A549 (cell line): ENCODE measurements around the gene APBB3. TPM values are rescaled to one million over a fixed set of nuclear protein-coding genes. Genes with fewer than 3 reads are reported as not detected.

ENCODE experiments used
- ATAC-seq, 2 experiments: fragments of 200-7000 bp in 1 of 2; fragments of >200 bp in 1 of 2; cut with Nextera tagmentation in 1 of 2; cut with Tn5 transposase in 1 of 2; 3 replicates each; pipeline versions ENCODE4 v1.8.0 to v1.9.1; 2018 to 2020; ENCODE audit warnings: mild to moderate bottlenecking in 1 of 2, moderate library complexity in 1 of 2
- CTCF ChIA-PET: fragments of 300-600 bp; sonication (Branson Sonifier 250); formaldehyde crosslinking; extraction: SDS; loops from one replicate; lab custom pipeline; 2021; ENCODE audit warnings: antibody characterized with exemption, inconsistent platforms; lab: Yijun Ruan, JAX
- POLR2A ChIA-PET: fragments of 350-600 bp; formaldehyde crosslinking; extraction: SDS; loops from one replicate; lab custom pipeline; 2021; ENCODE audit warnings: antibody characterized with exemption, inconsistent platforms; lab: Yijun Ruan, JAX
- DNase-seq, 2 experiments: peaks; one replicate each; pipeline versions ENCODE4 v3.0.0 to v3.0.0-alpha.2; 2011 to 2016; ENCODE audit warnings: low read depth in 1 of 2, low spot score in 1 of 2
- FAIRE-seq: peaks from 2 replicates; lab custom pipeline; 2011; peaks lifted over from hg19 to GRCh38; lab: Jason Lieb, UNC
- H3K27ac ChIP-seq, 2 experiments: fragments of >200 bp; sonication (Bioruptor Twin); formaldehyde crosslinking; 3 replicates each; pipeline ENCODE4 v1.5.1; 2016 to 2017
- H3K4me1 ChIP-seq: fragments of >200 bp; sonication (Bioruptor Twin); formaldehyde crosslinking; 3 replicates; pipeline ENCODE4 v1.6.1; 2016
- H3K4me2 ChIP-seq: fragments of >200 bp; sonication (Bioruptor Twin); formaldehyde crosslinking; 3 replicates; pipeline ENCODE4 v1.6.1; 2016
- H3K4me3 ChIP-seq: fragments of >200 bp; sonication (Bioruptor Twin); formaldehyde crosslinking; 3 replicates; pipeline ENCODE4 v1.5.1; 2016
- H3K9me3 ChIP-seq: fragments of >200 bp; sonication (Bioruptor Twin); formaldehyde crosslinking; 3 replicates; pipeline ENCODE4 v1.6.1; 2016
- BHLHE40 ChIP-seq: IDR thresholded peaks from 2 replicates; pipeline ENCODE4 v1.6.1; 2012; ENCODE audit warnings: low read depth, low read length, inconsistent platforms
- CEBPB ChIP-seq, 2 experiments: fragments of >200 bp in 1 of 2; sonication (Bioruptor Twin) in 1 of 2; formaldehyde crosslinking in 1 of 2; IDR thresholded peaks; 2 replicates each; pipeline ENCODE4 v1.6.1; 2012 to 2016
- CHD2 ChIP-seq: fragments of 150-350 bp; IDR thresholded peaks from 2 replicates; pipeline ENCODE4 v1.6.1; 2014; ENCODE audit warnings: low read length; ENCODE audit not compliant: partially characterized antibody
- CHD4 ChIP-seq: fragments of 200-600 bp; sonication (generic); IDR thresholded peaks from 2 replicates; pipeline ENCODE4 v1.6.1; 2016; ENCODE audit warnings: antibody characterized with exemption, mild to moderate bottlenecking, borderline replicate concordance
- E2F6 ChIP-seq: IDR thresholded peaks from 2 replicates; pipeline ENCODE4 v1.6.1; 2012; ENCODE audit warnings: low read depth, borderline replicate concordance
- EHMT2 ChIP-seq: fragments of 200-600 bp; sonication (generic); IDR thresholded peaks from 2 replicates; pipeline ENCODE4 v1.6.1; 2016; ENCODE audit warnings: antibody characterized with exemption, low read depth, mild to moderate bottlenecking, moderate library complexity
- ESRRA ChIP-seq: fragments of 150-350 bp; IDR thresholded peaks from 2 replicates; pipeline ENCODE4 v1.6.1; 2014; ENCODE audit warnings: mild to moderate bottlenecking, low read length, borderline replicate concordance
- FOSL2 ChIP-seq, 2 experiments: fragments of 450-650 bp in 1 of 2; fragments of >200 bp in 1 of 2; sonication (Bioruptor Twin) in 1 of 2; formaldehyde crosslinking; IDR thresholded peaks; 2 replicates each; pipeline versions ENCODE4 v1.5.0 to v1.6.1; 2016 to 2020; ENCODE audit warnings: mild to moderate bottlenecking in 1 of 2, moderate library complexity in 1 of 2
- FOXS1 ChIP-seq: fragments of 250-450 bp; sonication (Bioruptor Pico); IDR thresholded peaks from 2 replicates; pipeline ENCODE4 v1.5.0; 2020; ENCODE audit warnings: mild to moderate bottlenecking, moderate library complexity
- HDAC2 ChIP-seq: fragments of 200-600 bp; sonication (generic); IDR thresholded peaks from 2 replicates; pipeline ENCODE4 v1.6.1; 2016
- HEYL ChIP-seq: fragments of 250-450 bp; sonication (Bioruptor Pico); IDR thresholded peaks from 2 replicates; pipeline ENCODE4 v1.8.0; 2021; ENCODE audit warnings: mild to moderate bottlenecking, moderate library complexity
- HOXB13 ChIP-seq: fragments of 250-450 bp; sonication (Bioruptor Pico); IDR thresholded peaks from 2 replicates; pipeline ENCODE4 v1.5.0; 2020; ENCODE audit warnings: low read depth, mild to moderate bottlenecking, moderate library complexity
- HOXB5 ChIP-seq: fragments of 250-450 bp; sonication (Bioruptor Pico); IDR thresholded peaks from 2 replicates; pipeline ENCODE4 v1.5.0; 2020; ENCODE audit warnings: mild to moderate bottlenecking, moderate library complexity
- JUNB ChIP-seq: fragments of >200 bp; sonication (Bioruptor Twin); formaldehyde crosslinking; IDR thresholded peaks from 2 replicates; pipeline ENCODE4 v1.6.1; 2016
- KDM1A ChIP-seq: fragments of 200-600 bp; sonication (generic); IDR thresholded peaks from 2 replicates; pipeline ENCODE4 v1.6.1; 2016; ENCODE audit warnings: low read depth, mild to moderate bottlenecking
- KDM5A ChIP-seq: fragments of 200-600 bp; sonication (generic); IDR thresholded peaks from 2 replicates; pipeline ENCODE4 v1.6.1; 2016; ENCODE audit warnings: antibody characterized with exemption, mild to moderate bottlenecking
- MAFK ChIP-seq: fragments of 450-650 bp; IDR thresholded peaks from 2 replicates; pipeline ENCODE4 v1.6.1; 2014; ENCODE audit not compliant: partially characterized antibody
- NPAS2 ChIP-seq: fragments of 250-450 bp; sonication (Bioruptor Pico); IDR thresholded peaks from 2 replicates; pipeline ENCODE4 v1.8.0; 2022; ENCODE audit warnings: mild to moderate bottlenecking, moderate library complexity, borderline replicate concordance
- PBX3 ChIP-seq: IDR thresholded peaks from 2 replicates; pipeline ENCODE4 v1.6.1; 2012
- REST ChIP-seq: fragments of 200-600 bp; sonication (generic); IDR thresholded peaks from 2 replicates; pipeline ENCODE4 v1.6.1; 2016; ENCODE audit warnings: antibody characterized with exemption, mild to moderate bottlenecking, moderate library complexity
- SREBF2 ChIP-seq: fragments of 450-650 bp; IDR thresholded peaks from 2 replicates; pipeline ENCODE4 v1.6.1; 2014; ENCODE audit warnings: mild to moderate bottlenecking, moderate library complexity
- TFCP2L1 ChIP-seq: fragments of 250-450 bp; sonication (Bioruptor Pico); IDR thresholded peaks from 2 replicates; pipeline ENCODE4 v1.5.0; 2021; ENCODE audit warnings: mild to moderate bottlenecking
- USF2 ChIP-seq: fragments of 450-650 bp; IDR thresholded peaks from 2 replicates; pipeline ENCODE4 v1.6.1; 2014; ENCODE audit warnings: antibody characterized with exemption
- ZC3H11A ChIP-seq: fragments of 450-650 bp; IDR thresholded peaks from 2 replicates; pipeline ENCODE4 v1.6.1; 2014; ENCODE audit warnings: antibody characterized with exemption, mild to moderate bottlenecking
- ZNF302 ChIP-seq: fragments of 250-450 bp; sonication (Bioruptor Pico); IDR thresholded peaks from 2 replicates; pipeline ENCODE4 v1.9.0; 2021; ENCODE audit warnings: inconsistent platforms, mild to moderate bottlenecking, moderate library complexity
- WGBS: methylation state at CpG from one replicate; pipeline ENCODE4 v1.1.6; 2017; ENCODE audit errors: missing lambda C conversion rate; 5-methylcytosine and 5-hydroxymethylcytosine counted together
- polyA plus RNA-seq, 4 experiments: library from polyadenylated mRNA; depleted of rRNA in 3 of 4; stranded (reverse); fragments of >200 nt; fragmentation: RNase III in 1 of 4; extraction: RNeasy Plus Mini Kit Qiagen cat#74134 plus additional on column Dnase treatment in 1 of 4; gene quantifications; 2 replicates in 3 of 4; 3 replicates in 1 of 4; pipeline ENCODE4 v1.2.3, GENCODE V29; 2011 to 2017
- TF ChIP-seq, protein P1 (sequence below): fragments of 150-350 bp; IDR thresholded peaks from 2 replicates; pipeline ENCODE4 v1.6.1; 2014; ENCODE audit warnings: low read depth, mild to moderate bottlenecking, low read length
- TF ChIP-seq, protein P2 (sequence below): fragments of >200 bp; sonication (Bioruptor Twin); formaldehyde crosslinking; IDR thresholded peaks from 3 replicates; pipeline ENCODE4 v1.5.1; 2016

APBB3 gene
- polyA plus RNA-seq, 2 of the 4 experiments (the other 2 are of a cell fraction) = 9.4 to 11.7 TPM

- ChIA-PET POLR2A (interaction anchor here (0.6 to 2.5 kb wide), 2 partner anchors 11 to 89 kb away, joined by 3 to 32 read pairs; partner anchors contain the start of genes EIF4EBP3 and IK), CTCF (interaction anchor here (0.9 to 2.0 kb wide), 5 partner anchors 8 to 87 kb away, joined by 3 to 8 read pairs (median 5); partner anchors contain the start of genes EIF4EBP3 and TMCO6)
- FAIRE-seq = no peak
- no peak overlapping the region for H3K4me3 ChIP-seq
- WGBS = 90% methylated on average over 9 of the region's 9 CpGs
- peak overlapping the region in 1 of 2 experiments; percentile 96; a peak in 4 of 6 replicates for H3K27ac ChIP-seq
- peaks cover 34% of the 10 kb centered on the region for H3K4me1 ChIP-seq
- DNase-seq = no peak
- ATAC-seq = no peak
- TF ChIP-seq ESRRA (no peak), TFCP2L1 (no peak), USF2 (no peak), REST (no peak), HEYL (no peak), MAFK (no peak), KDM5A (no peak), BHLHE40 (no peak), FOXS1 (no peak), E2F6 (no peak), EHMT2 (no peak), KDM1A (no peak), ZC3H11A (no peak), NPAS2 (CRISPR knock-in tag) (no peak), HDAC2 (no peak), PBX3 (no peak), CHD4 (no peak), FOSL2 (IDR thresholded peaks at IDR 0.05) (no peak), FOSL2 (CRISPR knock-in tag; IDR thresholded peaks at IDR 0.05) (no peak), HOXB13 (CRISPR knock-in tag) (no peak)
- H3K9me3 ChIP-seq = no peaks in the 10 kb centered on the region
- no peak overlapping the region for H3K4me2 ChIP-seq
Observed at GRCh38 chr5:140558542-140558941, 5.9 kb downstream of the APBB3 start.

DNA sequence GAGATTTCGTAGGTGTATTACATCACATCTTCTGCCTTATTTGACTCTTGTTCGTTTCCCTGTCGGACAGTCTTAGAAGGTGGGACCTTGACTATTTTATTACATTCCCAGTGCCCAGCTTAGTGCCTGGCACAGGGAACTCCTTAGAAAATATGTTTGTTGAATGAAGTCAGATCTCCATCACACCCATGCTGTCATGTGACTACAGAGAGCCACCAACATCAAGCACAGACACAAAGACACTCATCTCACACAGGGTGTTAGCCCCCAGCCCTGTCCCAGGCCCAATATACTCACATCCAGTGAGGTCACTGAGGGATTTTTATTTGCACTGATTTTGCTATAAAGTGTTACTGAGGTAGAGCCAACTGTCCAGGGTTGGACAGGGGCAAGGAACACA, 6.4 kb downstream of the APBB3 start:
- CTCF ChIA-PET = interaction anchor here (0.7 to 2.0 kb wide), 5 partner anchors 9 to 88 kb away, joined by 3 to 8 read pairs (median 4); partner anchors contain the start of gene EIF4EBP3
- 81% methylated on average over 3 of the region's 3 CpGs for WGBS
- Histone ChIP-seq H3K4me3 (peak overlapping the region; percentile 75), H3K27ac (peak overlapping the region; percentile 89 to 96), H3K4me1 (peaks cover 31% of the 10 kb centered on the region), H3K4me2 (peak overlapping the region; percentile 86), H3K9me3 (no peaks in the 10 kb centered on the region)
- no peak for TF ChIP-seq JUNB
- TF ChIP-seq, protein P1, sequence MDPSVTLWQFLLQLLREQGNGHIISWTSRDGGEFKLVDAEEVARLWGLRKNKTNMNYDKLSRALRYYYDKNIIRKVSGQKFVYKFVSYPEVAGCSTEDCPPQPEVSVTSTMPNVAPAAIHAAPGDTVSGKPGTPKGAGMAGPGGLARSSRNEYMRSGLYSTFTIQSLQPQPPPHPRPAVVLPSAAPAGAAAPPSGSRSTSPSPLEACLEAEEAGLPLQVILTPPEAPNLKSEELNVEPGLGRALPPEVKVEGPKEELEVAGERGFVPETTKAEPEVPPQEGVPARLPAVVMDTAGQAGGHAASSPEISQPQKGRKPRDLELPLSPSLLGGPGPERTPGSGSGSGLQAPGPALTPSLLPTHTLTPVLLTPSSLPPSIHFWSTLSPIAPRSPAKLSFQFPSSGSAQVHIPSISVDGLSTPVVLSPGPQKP = no peak
- TF ChIP-seq FOXS1 = no peak
- TF ChIP-seq HDAC2 = no peak
- TF ChIP-seq SREBF2 = no peak
- no peak for TF ChIP-seq HOXB5 (CRISPR knock-in tag)
- no peak for TF ChIP-seq TFCP2L1
- no peak for TF ChIP-seq CEBPB (IDR thresholded peaks at IDR 0.05)
- TF ChIP-seq E2F6 = no peak
- TF ChIP-seq, protein P2, sequence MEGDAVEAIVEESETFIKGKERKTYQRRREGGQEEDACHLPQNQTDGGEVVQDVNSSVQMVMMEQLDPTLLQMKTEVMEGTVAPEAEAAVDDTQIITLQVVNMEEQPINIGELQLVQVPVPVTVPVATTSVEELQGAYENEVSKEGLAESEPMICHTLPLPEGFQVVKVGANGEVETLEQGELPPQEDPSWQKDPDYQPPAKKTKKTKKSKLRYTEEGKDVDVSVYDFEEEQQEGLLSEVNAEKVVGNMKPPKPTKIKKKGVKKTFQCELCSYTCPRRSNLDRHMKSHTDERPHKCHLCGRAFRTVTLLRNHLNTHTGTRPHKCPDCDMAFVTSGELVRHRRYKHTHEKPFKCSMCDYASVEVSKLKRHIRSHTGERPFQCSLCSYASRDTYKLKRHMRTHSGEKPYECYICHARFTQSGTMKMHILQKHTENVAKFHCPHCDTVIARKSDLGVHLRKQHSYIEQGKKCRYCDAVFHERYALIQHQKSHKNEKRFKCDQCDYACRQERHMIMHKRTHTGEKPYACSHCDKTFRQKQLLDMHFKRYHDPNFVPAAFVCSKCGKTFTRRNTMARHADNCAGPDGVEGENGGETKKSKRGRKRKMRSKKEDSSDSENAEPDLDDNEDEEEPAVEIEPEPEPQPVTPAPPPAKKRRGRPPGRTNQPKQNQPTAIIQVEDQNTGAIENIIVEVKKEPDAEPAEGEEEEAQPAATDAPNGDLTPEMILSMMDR = no peak
- TF ChIP-seq FOSL2 (IDR thresholded peaks at IDR 0.05) = no peak
- no peak for TF ChIP-seq FOSL2 (CRISPR knock-in tag; IDR thresholded peaks at IDR 0.05)
- no peak for TF ChIP-seq CHD2
- no peak for TF ChIP-seq ZNF302 (CRISPR knock-in tag)
- TF ChIP-seq CHD4 = no peak
- ATAC-seq (no peak), DNase-seq (no peak), FAIRE-seq (no peak)
- POLR2A ChIA-PET = interaction anchor here (0.6 to 2.9 kb wide), 13 partner anchors 10 to 313 kb away, joined by 3 to 32 read pairs (median 5); partner anchors contain the start of genes EIF4EBP3, HARS1, HARS2 and IK
